Measurements from ENCODE around the gene ZNF217. TPM values are rescaled to one million over a fixed set of nuclear protein-coding genes. Genes with fewer than 3 reads are reported as not detected.

The ZNF217 gene
- total and polyA plus RNA-seq, 9 of the 15 experiments (the other 6 are each of a cell fraction or from before 2014, with no cell fraction given) = 3.0 to 41.8 (median 16.8) TPM

GRCh38 chr20:53626584-53626983 lies 32.9 kb upstream of the ZNF217 start (continued):
- TF ChIP-seq GMEB1 (CRISPR knock-in tag; IDR thresholded peaks at IDR 0.05) = no peak
- peak; percentile 54 for TF ChIP-seq RBM25 (IDR thresholded peaks at IDR 0.05; ENCODE audit: low read depth, low read length, severe bottlenecking)
- TF ChIP-seq DACH1 (IDR thresholded peaks at IDR 0.05; ENCODE audit: partially characterized antibody) = no peak
- TF ChIP-seq ZNF121 (CRISPR knock-in tag; conservative IDR thresholded peaks at IDR 0.05) = peak; percentile 44; the same call in 1 of the 2 replicates
- TF ChIP-seq RBM34 (IDR thresholded peaks at IDR 0.05; ENCODE audit: borderline replicate concordance, insufficient read depth, low read length) = no peak
- TF ChIP-seq ZNF175 (CRISPR knock-in tag; IDR thresholded peaks at IDR 0.05; ENCODE audit: low read depth) = no peak
- TF ChIP-seq CTCF (IDR thresholded peaks at IDR 0.05 in 2 of 3, conservative IDR thresholded peaks at IDR 0.05 in 1 of 3; ENCODE audit: insufficient read depth in 2 of 3, low read depth in 1 of 3, low read length in 3 of 3) = no peak
- peak in 1 of 2 experiments; percentile 58; a peak in 1 of 4 replicates for TF ChIP-seq BCLAF1 (IDR thresholded peaks at IDR 0.05; ENCODE audit: borderline replicate concordance in 1 of 2, control insufficient read depth in 1 of 2, low read depth in 2 of 2, low read length in 1 of 2)
